ENCODE results near the gene KCNJ4. TPM values are rescaled to one million over a fixed set of nuclear protein-coding genes. Genes with fewer than 3 reads are reported as not detected.

KCNJ4 gene
- total RNA-seq, 1 experiment from 2014 or later = 0.27 TPM

- no TSS peak for BruUV-seq (replicated peaks)
- TF ChIP-seq, protein P1, sequence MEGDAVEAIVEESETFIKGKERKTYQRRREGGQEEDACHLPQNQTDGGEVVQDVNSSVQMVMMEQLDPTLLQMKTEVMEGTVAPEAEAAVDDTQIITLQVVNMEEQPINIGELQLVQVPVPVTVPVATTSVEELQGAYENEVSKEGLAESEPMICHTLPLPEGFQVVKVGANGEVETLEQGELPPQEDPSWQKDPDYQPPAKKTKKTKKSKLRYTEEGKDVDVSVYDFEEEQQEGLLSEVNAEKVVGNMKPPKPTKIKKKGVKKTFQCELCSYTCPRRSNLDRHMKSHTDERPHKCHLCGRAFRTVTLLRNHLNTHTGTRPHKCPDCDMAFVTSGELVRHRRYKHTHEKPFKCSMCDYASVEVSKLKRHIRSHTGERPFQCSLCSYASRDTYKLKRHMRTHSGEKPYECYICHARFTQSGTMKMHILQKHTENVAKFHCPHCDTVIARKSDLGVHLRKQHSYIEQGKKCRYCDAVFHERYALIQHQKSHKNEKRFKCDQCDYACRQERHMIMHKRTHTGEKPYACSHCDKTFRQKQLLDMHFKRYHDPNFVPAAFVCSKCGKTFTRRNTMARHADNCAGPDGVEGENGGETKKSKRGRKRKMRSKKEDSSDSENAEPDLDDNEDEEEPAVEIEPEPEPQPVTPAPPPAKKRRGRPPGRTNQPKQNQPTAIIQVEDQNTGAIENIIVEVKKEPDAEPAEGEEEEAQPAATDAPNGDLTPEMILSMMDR (IDR thresholded peaks at IDR 0.05; ENCODE audit: insufficient read depth in 1 of 2, low read depth in 1 of 2, low read length in 1 of 2, severe bottlenecking in 1 of 2, unreplicated experiment in 1 of 2) = no peak
- intact Hi-C loops (cut with micrococcal nuclease; ENCODE audit: unreplicated experiment) = no loop called here
- Mint-ChIP-seq H3K27me3 (ENCODE audit: insufficient read depth, unreplicated experiment) (peaks cover 8% of the 10 kb centered on the region), H3K36me3 (ENCODE audit: insufficient read depth, unreplicated experiment) (no peaks in the 10 kb centered on the region), H3K4me1 (ENCODE audit: low read depth, unreplicated experiment) (peaks cover 12% of the 10 kb centered on the region), H3K4me3 (ENCODE audit: unreplicated experiment) (no peak overlapping the region), H3K27ac (ENCODE audit: unreplicated experiment) (no peak overlapping the region), H3K9me3 (ENCODE audit: unreplicated experiment) (no peaks in the 10 kb centered on the region)
- POLR2A ChIA-PET = no interaction called here
- H3K36me3 ChIP-seq (ENCODE audit: control insufficient read depth, insufficient read depth, low read length) = no peaks in the 10 kb centered on the region
- no peak overlapping the region for H3K4me3 ChIP-seq (ENCODE audit: low read depth, low read length)
- CTCF ChIA-PET = no interaction called here
- DNase-seq = no peak
- H3K9me3 ChIP-seq = no peaks in the 10 kb centered on the region
- no peaks in the 10 kb centered on the region for H3K27me3 ChIP-seq (replicated peaks; ENCODE audit: control insufficient read depth, insufficient read depth, low read length)
- no peaks in the 10 kb centered on the region for H3K4me1 ChIP-seq
Observed at GRCh38 chr22:38440747-38441350, 14.2 kb downstream of the KCNJ4 start.

DNA sequence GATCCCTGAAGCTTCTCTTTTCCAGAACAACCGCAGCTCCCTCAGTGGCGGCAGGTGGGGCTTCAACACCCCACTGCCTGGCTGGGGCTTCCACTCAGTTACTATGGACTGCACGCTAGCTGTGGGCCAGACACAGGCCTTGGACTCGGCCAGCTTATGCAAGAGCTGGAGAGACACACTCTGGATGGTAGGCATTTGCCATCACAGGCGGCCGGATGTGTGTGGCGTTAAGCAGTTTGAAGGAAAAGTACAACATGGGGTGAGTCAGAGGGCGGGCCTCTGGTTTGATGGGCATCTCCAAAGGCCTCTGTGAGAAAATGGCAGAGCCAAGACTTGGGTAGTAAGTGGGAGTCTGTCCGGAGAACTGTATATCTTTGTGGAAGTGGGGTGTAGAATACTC is 17.6 kb downstream of the KCNJ4 start:
- H3K27me3 Mint-ChIP-seq (ENCODE audit: insufficient read depth, unreplicated experiment) = peaks cover 3% of the 10 kb centered on the region
- no peaks in the 10 kb centered on the region for H3K4me1 Mint-ChIP-seq (ENCODE audit: low read depth, unreplicated experiment)
- no peak for DNase-seq
- Histone ChIP-seq H3K4me3 (ENCODE audit: low read depth, low read length) (no peak overlapping the region), H3K36me3 (ENCODE audit: control insufficient read depth, insufficient read depth, low read length) (no peaks in the 10 kb centered on the region), H3K9me3 (no peaks in the 10 kb centered on the region), H3K27me3 (replicated peaks; ENCODE audit: control insufficient read depth, insufficient read depth, low read length) (no peaks in the 10 kb centered on the region), H3K4me1 (no peaks in the 10 kb centered on the region)
- intact Hi-C loops (cut with micrococcal nuclease; ENCODE audit: unreplicated experiment) = no loop called here
- no peaks in the 10 kb centered on the region for H3K9me3 Mint-ChIP-seq (ENCODE audit: unreplicated experiment)
- H3K27ac Mint-ChIP-seq (ENCODE audit: unreplicated experiment) = no peak overlapping the region
- no peak overlapping the region for H3K4me3 Mint-ChIP-seq (ENCODE audit: unreplicated experiment)
- no peaks in the 10 kb centered on the region for H3K36me3 Mint-ChIP-seq (ENCODE audit: insufficient read depth, unreplicated experiment)
- BruUV-seq (replicated peaks) = no TSS peak
- ChIA-PET POLR2A (no interaction called here), CTCF (no interaction called here)
- TF ChIP-seq, protein P1 (IDR thresholded peaks at IDR 0.05; ENCODE audit: insufficient read depth in 1 of 2, low read depth in 1 of 2, low read length in 1 of 2, severe bottlenecking in 1 of 2, unreplicated experiment in 1 of 2) = no peak

GRCh38 chr22:38436629-38437395 is 18.2 kb downstream of the KCNJ4 start:
- Mint-ChIP-seq H3K27ac (ENCODE audit: unreplicated experiment) (no peak overlapping the region), H3K27me3 (ENCODE audit: insufficient read depth, unreplicated experiment) (peaks cover 3% of the 10 kb centered on the region), H3K9me3 (ENCODE audit: unreplicated experiment) (no peaks in the 10 kb centered on the region), H3K4me1 (ENCODE audit: low read depth, unreplicated experiment) (no peaks in the 10 kb centered on the region), H3K4me3 (ENCODE audit: unreplicated experiment) (no peak overlapping the region), H3K36me3 (ENCODE audit: insufficient read depth, unreplicated experiment) (no peaks in the 10 kb centered on the region)
- CTCF ChIA-PET = no interaction called here
- H3K27me3 ChIP-seq (replicated peaks; ENCODE audit: control insufficient read depth, insufficient read depth, low read length) = no peaks in the 10 kb centered on the region
- H3K4me1 ChIP-seq = no peaks in the 10 kb centered on the region
- no TSS peak for BruUV-seq (replicated peaks)
- intact Hi-C loops (cut with micrococcal nuclease; ENCODE audit: unreplicated experiment) = no loop called here
- no peak overlapping the region for H3K4me3 ChIP-seq (ENCODE audit: low read depth, low read length)
- no peaks in the 10 kb centered on the region for H3K36me3 ChIP-seq (ENCODE audit: control insufficient read depth, insufficient read depth, low read length)
- POLR2A ChIA-PET = no interaction called here
- TF ChIP-seq, protein P1 (IDR thresholded peaks at IDR 0.05; ENCODE audit: insufficient read depth in 1 of 2, low read depth in 1 of 2, low read length in 1 of 2, severe bottlenecking in 1 of 2, unreplicated experiment in 1 of 2) = no peak
- no peaks in the 10 kb centered on the region for H3K9me3 ChIP-seq
- no peak for DNase-seq

Data from Caco-2 (cell line).